NCI-H774 (cell line): ENCODE measurements around the gene ZBTB12.
"Not testable (repeated sequence)": the region's sequence is repeated elsewhere in the genome, so short reads cannot be mapped to it uniquely, and the experiment has no call there.

Experiments used
- DNase-seq: peaks from one replicate; lab custom pipeline; 2025; lab: John Stamatoyannopoulos, UW

The ZBTB12 gene, protein sequence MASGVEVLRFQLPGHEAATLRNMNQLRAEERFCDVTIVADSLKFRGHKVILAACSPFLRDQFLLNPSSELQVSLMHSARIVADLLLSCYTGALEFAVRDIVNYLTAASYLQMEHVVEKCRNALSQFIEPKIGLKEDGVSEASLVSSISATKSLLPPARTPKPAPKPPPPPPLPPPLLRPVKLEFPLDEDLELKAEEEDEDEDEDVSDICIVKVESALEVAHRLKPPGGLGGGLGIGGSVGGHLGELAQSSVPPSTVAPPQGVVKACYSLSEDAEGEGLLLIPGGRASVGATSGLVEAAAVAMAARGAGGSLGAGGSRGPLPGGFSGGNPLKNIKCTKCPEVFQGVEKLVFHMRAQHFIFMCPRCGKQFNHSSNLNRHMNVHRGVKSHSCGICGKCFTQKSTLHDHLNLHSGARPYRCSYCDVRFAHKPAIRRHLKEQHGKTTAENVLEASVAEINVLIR

DNA sequence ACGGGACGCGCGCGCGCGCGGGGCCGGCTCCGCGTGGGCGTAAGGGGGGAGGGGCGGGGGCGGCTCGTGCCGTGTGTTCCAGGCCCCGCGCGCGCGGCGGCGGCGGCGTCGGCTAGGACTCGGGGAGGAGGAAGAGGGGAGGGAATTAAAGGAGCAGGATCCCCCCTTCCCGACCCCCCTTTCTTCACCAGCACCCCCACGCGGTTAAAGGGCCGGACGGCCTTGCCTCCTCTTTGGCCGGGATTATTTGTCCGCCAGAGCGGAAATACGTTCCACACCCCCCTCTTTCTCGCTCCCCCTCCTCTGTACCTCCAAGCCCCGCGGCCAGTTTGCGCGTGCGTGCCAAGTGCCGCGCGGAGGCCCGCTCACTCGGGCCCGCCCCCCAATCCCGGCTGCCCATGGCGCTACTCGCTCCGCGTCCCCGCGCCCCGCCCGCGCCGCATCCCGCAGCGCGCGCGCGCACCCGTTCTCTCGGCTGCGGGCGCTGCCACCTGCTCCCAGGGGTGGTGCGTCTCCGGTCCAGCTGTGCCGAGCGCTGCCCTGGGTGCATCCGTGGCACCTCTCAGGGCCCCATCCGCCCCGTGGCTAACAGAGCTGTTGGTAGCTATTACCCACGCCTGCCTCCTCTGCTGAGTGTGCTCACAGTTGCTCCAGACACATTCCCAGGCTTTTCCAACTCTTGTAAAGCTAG, at the start of gene ZBTB12:
Gene ZBTB12 (minus strand): TSS at position 134 of the 691 bp plus-strand sequence. CDS start 781 bp downstream, outside the sequence.
- DNase-seq: peak; percentile 96

DNA sequence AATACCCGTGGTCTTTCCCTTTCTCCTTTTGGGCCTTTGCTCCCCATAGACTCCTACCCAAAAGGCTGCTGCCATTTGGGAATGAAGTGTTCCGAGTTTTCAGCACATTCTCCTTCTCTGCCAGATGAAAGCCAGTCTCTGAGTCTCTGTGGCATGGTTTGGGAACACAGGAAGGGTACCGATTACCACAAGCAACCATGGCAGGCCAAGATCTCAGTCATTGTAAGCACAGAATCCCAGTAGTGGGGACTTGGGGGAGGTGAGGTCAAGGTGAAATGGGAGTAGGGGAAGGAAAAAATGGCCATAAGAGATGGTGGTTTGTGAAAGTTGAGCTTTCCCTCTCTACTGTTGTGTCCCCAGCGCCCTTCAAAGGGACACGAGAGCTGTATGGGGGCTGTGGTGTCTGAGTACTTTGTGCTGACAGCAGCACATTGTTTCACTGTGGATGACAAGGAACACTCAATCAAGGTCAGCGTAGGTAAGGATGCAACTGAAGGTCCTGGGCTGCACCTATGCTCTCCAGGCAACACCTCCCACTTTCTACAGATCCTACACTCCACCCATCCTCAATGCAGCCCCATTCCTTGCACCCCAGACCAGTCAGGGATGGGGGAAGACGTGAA, 48.2 kb upstream of the ZBTB12 start:
- no peak for DNase-seq

DNA sequence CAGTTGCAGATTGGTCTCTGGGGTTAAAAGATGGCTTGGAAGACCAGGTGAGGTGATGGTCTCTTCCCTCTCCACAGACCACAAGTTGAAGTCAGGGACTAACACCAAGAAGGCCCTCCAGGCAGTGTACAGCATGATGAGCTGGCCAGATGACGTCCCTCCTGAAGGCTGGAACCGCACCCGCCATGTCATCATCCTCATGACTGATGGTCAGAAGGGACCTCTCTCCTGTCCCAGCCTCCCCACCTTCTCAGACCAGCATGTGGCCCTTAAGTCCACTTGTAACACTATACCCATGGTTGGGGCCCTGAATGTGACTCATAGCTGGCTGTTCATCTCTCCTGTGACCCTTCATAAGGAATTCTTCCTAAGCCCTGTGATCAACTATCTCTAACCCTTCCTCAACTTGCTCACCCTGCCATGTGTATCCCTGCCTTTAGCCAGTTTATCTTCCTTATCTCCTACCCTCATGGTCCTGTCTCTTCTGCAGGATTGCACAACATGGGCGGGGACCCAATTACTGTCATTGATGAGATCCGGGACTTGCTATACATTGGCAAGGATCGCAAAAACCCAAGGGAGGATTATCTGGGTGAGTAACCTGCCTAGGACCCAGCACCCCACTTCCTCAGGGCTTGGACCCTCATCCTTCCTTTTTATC, 47.0 kb upstream of the ZBTB12 start:
- DNase-seq: no peak

DNA sequence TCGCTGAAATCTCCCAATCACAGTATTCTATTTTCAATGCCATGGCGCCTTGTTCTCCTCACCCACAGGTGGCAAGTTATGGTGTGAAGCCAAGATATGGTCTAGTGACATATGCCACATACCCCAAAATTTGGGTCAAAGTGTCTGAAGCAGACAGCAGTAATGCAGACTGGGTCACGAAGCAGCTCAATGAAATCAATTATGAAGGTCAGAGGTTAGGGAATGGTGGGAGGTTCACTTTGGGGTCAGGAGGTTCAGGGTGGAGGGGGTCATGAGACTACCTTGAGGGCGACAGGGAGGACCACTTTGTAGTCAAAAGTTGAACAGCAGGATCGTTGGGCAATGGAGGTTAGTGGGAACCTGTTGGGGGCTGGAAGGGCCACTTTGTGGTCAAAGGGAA, 46.4 kb upstream of the ZBTB12 start:
- no peak for DNase-seq

DNA sequence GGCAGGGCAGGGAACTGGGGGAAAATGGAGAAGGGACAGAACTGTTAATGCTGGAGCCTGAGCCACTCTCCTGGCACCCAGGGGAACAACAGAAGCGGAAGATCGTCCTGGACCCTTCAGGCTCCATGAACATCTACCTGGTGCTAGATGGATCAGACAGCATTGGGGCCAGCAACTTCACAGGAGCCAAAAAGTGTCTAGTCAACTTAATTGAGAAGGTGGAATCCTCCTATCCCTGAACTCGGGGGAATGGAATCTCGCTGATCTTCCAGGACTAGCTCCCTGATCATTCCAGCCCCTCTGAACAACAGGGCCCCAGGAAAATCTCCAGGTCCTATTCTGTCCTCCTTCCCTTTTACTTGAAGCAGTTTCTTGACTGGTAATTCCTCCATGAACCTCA, 46.0 kb upstream of the ZBTB12 start:
- no peak for DNase-seq

DNA sequence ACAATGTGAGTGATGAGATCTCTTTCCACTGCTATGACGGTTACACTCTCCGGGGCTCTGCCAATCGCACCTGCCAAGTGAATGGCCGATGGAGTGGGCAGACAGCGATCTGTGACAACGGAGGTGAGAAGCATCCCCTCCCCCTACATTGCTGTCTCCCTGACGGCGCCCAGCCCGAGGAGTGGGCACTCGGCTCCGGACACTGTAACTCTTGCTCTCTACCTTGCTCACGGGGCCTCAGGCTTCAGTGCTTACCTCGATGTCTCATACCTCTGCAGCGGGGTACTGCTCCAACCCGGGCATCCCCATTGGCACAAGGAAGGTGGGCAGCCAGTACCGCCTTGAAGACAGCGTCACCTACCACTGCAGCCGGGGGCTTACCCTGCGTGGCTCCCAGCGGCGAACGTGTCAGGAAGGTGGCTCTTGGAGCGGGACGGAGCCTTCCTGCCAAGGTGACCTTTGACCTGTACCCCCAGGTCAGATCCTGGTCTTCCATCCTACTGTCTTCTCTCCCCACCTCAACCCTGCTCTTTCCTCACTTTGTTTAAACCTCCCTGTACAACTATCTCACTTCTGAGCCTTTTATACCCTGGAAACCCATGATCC, 45.3 kb upstream of the ZBTB12 start:
- no peak for DNase-seq

DNA sequence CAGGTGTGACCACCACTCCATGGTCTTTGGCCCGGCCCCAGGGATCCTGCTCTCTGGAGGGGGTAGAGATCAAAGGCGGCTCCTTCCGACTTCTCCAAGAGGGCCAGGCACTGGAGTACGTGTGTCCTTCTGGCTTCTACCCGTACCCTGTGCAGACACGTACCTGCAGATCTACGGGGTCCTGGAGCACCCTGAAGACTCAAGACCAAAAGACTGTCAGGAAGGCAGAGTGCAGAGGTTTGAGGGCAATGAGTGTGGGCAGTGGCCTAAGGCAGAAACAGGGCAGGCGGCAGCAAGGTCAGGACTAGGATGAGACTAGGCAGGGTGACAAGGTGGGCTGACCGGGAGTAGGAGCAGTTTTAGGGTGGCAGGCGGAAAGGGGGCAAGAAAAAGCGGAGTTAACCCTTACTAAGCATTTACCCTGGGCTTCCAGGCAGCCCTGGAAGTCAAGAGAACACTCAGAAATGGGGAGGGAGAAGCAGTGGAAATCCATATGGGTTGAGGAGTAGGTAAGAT, 44.5 kb upstream of the ZBTB12 start:
- DNase-seq: no peak

DNA sequence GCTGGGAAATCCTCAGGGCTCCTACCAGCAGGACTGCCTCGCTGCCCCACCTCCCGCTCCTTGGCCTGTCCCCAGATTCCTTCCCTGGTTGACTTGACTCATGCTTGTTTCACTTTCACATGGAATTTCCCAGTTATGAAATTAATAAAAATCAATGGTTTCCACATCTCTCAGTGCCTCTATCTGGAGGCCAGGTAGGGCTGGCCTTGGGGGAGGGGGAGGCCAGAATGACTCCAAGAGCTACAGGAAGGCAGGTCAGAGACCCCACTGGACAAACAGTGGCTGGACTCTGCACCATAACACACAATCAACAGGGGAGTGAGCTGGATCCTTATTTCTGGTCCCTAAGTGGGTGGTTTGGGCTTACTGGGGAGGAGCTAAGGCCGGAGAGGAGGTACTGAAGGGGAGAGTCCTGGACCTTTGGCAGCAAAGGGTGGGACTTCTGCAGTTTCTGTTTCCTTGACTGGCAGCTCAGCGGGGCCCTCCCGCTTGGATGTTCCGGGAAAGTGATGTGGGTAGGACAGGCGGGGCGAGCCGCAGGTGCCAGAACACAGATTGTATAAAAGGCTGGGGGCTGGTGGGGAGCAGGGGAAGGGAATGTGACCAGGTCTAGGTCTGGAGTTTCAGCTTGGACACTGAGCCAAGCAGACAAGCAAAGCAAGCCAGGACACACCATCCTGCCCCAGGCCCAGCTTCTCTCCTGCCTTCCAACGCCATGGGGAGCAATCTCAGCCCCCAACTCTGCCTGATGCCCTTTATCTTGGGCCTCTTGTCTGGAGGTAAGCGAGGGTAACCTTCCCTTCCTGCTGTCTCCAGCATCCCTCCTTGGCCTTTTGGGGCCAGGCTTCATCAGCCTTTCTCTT, 43.9 kb upstream of the ZBTB12 start, which contains the start of gene CFB:
Gene CFB (plus strand): TSS at position 589 of the 863 bp plus-strand sequence. CDS start 127 bp downstream, at position 716.
- no peak for DNase-seq

DNA sequence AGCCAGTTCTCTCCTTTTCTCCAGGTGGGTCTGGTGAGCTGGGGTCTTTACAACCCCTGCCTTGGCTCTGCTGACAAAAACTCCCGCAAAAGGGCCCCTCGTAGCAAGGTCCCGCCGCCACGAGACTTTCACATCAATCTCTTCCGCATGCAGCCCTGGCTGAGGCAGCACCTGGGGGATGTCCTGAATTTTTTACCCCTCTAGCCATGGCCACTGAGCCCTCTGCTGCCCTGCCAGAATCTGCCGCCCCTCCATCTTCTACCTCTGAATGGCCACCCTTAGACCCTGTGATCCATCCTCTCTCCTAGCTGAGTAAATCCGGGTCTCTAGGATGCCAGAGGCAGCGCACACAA, 43.2 kb upstream of the ZBTB12 start:
- no peak for DNase-seq

DNA sequence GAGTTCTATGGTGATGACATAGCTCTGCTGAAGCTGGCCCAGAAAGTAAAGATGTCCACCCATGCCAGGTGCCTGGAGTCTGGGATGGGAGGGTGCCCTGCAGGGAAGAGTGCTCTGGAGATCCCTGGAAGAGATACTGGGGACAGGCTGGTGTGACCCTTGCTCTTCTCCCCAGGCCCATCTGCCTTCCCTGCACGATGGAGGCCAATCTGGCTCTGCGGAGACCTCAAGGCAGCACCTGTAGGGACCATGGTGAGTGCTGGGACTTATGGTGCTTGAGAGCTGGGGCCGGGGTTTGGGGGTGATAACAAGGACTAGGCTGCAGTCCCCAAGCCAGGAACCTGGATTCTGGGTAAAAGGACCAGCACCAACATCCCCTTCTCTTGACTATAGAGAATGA, 41.9 kb upstream of the ZBTB12 start:
- DNase-seq: no peak

DNA sequence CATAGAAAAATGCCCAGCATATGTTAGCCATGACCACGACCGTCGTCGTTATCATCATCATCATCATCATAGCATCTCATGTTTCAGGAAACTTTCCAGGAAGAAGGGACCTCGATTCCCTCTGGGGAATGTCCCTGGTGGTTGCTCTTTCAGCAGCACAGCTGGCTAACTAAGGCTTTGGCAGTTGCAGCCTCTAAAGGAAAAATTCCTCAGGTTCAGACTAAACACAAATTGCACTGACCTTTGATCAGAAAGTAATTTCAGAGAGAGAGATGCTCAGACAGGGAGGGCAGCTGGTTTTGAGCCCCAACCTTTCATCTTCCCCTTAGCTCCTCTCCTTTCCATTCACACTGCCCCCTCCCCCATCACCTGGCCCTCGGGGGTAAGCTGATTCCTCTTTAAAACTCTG, 38.4 kb upstream of the ZBTB12 start:
- no peak for DNase-seq

DNA sequence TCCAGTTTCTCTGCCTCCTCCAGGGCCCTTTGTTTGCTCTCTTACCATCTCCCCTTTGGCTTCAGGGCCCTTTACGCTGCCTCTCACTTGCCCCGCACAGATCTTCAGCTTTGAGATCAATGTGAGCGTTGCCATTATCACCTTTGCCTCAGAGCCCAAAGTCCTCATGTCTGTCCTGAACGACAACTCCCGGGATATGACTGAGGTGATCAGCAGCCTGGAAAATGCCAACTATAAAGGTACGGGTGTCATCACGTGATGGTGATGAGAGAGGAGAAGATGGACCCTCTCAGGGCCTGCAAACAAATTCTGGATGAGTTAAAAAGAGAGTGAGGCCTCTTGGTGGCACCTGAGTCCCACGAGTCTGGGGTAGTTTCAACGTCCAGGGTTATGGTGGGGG, 33.9 kb upstream of the ZBTB12 start:
- DNase-seq: no peak

DNA sequence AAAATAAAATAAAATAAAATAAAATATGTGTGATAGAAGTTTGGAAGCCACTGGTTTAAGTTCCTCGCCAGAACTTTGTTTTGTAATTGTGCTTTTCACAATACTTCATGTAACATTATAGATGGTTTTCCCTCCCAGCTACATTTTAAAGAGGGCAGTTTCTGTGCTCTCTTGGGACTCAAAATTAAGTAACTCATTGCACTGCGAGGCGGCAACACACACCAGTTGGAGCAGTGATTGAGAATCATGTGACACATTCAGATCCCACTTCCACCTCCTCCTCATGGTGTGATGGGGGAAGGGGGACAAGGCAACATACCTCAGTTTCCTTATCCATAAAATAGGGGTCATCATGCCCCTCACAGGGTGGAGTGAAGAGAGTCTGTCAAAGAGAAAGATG, 33.1 kb upstream of the ZBTB12 start:
- no peak for DNase-seq

DNA sequence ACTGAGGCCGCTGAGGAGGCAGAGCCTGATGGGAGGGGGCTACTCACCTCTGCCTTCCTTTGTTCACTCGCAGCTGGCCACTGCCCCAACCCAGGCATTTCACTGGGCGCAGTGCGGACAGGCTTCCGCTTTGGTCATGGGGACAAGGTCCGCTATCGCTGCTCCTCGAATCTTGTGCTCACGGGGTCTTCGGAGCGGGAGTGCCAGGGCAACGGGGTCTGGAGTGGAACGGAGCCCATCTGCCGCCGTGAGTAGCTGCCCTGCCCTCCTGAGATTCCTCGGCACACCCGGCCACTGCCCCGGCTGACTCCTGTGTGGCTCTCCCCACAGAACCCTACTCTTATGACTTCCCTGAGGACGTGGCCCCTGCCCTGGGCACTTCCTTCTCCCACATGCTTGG, 31.7 kb upstream of the ZBTB12 start:
- no peak for DNase-seq

DNA sequence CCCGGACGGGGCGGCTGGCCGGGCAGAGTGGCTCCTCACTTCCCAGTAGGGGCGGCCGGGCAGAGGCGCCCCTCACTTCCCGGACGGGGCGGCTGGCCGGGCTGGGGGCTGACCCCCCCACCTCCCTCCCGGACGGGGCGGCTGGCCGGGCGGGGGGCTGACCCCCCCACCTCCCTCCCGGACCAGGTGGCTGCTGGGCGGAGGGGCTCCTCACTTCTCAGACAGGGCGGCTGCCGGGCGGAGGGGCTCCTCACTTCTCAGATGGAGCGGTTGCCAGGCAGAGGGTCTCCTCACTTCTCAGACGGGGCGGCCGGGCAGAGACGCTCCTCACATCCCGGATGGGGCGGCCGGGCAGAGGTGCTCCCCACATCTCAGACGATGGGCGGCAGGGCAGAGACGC, 30.3 kb upstream of the ZBTB12 start:
- not testable (repeated sequence) for DNase-seq

DNA sequence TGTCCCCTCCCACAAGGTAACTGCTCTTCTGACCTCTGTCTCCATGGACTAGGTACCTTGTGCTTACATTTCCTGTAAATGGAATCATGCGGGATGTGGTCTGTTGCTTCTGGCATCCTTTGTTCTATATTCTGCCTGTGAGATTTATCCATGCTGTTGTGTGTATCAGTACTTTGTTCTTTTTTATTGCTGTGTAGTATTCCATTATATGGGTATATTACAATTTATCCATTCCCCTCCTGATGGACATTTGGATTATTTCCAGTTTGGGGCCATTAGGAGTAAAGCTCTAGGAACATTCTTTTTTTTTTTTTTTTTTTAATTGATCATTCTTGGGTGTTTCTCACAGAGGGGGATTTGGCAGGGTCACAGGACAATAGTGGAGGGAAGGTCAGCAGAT, 29.1 kb upstream of the ZBTB12 start:
- no peak for DNase-seq

DNA sequence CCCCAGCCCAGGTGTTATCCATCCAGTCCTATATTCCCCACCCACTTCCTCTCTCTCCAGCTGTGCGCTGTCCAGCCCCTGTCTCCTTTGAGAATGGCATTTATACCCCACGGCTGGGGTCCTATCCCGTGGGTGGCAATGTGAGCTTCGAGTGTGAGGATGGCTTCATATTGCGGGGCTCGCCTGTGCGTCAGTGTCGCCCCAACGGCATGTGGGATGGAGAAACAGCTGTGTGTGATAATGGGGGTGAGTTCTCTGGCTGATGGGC, 26.7 kb upstream of the ZBTB12 start:
- DNase-seq: no peak

DNA sequence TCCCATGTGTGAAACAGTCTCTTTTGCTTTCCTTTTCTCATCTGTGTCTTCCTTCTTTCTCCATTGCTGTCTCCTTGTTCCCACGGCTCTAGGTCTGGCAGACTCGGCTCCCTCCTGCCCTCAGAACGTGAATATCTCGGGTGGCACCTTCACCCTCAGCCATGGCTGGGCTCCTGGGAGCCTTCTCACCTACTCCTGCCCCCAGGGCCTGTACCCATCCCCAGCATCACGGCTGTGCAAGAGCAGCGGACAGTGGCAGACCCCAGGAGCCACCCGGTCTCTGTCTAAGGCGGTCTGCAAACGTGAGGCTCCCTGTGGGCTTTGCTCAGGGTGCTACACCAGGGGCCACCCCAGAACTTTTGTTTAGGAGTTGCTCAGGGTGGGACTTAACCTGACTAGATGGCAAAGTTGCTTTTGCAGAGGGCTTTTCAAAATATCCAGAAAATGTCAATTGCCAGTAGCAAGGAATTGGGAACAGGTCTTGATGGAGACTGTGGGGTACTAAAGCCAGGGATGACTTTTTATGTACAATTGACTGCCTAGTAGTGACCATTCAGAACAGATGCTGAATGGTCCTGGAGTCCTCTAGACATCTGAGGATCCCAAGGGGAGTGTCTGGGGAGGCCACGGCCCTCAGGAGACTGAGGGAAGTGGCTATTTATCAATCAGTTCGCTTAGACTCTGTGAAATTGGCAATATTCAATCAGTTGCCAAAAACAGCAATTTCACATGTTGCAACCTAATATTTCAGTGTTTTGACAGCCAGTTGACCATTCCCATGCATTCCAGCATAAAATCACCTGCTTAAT, 26.2 kb upstream of the ZBTB12 start:
- DNase-seq: no peak

DNA sequence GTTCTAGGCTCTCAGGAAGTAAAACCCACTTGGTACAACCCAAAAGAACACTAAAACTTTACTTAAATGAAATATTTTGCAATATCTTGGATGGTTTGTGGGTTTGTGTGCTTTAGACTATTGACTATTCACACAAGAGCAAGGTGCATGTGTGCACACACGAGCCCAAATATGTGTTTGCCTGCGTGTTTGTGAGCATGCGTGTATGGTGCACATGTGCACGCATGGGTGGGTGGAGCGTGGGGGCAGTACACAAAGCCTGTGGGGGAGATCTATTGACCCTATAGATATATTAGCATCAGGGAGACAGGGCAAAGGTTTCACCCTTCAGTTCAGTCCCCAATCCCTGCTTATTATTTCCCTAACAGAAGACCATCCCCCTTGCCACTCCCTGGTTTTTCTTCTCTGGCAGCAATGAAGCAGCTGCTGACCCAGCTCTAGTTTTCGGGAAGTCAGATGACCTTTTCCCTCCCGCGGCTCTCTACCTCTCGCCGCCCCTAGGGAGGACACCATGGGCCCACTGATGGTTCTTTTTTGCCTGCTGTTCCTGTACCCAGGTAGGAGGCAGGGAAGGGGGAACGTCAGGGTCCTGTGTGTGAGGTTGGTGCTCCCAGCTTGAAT, 25.5 kb upstream of the ZBTB12 start, which contains the start of gene C2:
Gene C2 (plus strand): TSS at position 476 of the 621 bp plus-strand sequence. CDS start 36 bp downstream, at position 512.
- no peak for DNase-seq

DNA sequence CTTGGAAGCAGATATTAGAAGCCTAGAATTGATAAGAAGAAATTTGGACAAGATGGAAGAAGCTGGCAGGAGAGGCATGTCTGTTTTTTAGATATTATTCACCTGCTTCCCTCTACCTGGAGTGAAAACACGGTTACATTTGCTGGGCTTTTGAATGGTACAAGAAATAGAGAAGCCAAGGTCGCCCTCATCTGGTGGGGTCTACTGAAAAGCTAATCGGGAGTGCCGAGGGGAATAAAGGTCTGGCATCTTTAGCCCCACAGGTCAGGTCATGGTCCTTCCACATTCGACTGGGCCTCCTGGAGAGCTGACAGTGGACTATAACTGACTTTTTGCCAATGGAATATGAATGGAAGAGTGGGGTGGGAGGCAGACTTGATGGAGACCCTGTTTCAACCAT, 21.1 kb upstream of the ZBTB12 start:
- DNase-seq: no peak
